Measurements from ENCODE around the gene GJA5.

Gene GJA5

DNA sequence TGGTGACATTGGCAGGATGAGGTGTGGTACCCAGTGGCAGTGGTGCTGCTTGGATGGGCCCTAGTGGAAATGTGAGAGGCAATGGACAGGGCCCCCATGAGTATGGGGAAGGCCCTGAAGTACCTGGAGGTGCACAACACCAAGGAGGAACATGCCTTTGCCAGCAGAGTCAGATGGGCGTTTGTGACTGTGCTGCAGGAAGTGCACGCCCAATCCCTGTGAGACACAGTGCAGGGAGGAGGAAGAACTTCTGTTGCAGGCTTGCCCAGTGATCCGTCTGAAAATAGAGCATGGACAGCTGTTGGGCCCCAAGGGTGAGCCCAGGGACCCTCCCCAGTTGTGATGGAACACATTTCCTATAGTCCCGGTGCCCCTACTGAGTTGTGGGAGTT, 42.7 kb downstream of the GJA5 start:
- no peak overlapping the region for H3K4me3 ChIP-seq (ENCODE audit: control insufficient read depth, low read depth, low read length)
- TF ChIP-seq, protein P1, sequence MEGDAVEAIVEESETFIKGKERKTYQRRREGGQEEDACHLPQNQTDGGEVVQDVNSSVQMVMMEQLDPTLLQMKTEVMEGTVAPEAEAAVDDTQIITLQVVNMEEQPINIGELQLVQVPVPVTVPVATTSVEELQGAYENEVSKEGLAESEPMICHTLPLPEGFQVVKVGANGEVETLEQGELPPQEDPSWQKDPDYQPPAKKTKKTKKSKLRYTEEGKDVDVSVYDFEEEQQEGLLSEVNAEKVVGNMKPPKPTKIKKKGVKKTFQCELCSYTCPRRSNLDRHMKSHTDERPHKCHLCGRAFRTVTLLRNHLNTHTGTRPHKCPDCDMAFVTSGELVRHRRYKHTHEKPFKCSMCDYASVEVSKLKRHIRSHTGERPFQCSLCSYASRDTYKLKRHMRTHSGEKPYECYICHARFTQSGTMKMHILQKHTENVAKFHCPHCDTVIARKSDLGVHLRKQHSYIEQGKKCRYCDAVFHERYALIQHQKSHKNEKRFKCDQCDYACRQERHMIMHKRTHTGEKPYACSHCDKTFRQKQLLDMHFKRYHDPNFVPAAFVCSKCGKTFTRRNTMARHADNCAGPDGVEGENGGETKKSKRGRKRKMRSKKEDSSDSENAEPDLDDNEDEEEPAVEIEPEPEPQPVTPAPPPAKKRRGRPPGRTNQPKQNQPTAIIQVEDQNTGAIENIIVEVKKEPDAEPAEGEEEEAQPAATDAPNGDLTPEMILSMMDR (conservative IDR thresholded peaks at IDR 0.05; ENCODE audit: control insufficient read depth, insufficient read depth, low read depth, low read length), result no peak
- no peak for DNase-seq (ENCODE audit: low read depth)

DNA sequence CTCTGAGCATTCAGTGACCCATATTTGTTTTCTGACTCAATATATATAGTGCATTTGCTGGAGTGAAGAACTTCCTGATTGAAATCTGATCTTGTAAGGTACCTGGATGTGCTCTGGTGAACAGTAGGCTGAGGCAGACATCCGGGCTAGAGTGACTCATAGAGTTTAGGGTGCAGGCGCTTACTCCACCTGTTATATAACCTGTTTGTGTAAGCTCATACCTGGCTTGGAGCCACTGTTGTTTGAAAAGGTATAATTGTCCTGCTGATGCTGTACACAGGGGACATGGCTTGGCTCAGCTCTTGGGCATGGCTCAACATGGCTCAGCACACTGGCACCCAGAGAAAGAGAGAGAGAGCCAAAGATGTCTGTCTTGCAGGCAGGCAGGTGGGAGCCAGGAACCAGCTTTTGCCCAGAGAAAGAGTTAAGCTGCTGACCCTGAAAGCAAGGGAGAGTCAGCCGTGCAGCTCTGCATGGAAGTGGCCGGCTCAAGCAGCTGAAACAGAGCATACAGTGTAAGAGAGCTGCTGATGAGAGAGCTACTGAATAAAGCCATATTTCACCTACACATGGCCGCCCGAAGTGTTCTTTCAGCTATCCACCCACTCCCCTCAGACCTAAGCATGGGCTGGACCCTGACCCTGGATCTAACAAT, 43.2 kb downstream of the GJA5 start:
- H3K4me3 ChIP-seq (ENCODE audit: control insufficient read depth, low read depth, low read length), result no peak overlapping the region
- TF ChIP-seq, protein P1 (conservative IDR thresholded peaks at IDR 0.05; ENCODE audit: control insufficient read depth, insufficient read depth, low read depth, low read length), result no peak
- DNase-seq (ENCODE audit: low read depth), result no peak

DNA sequence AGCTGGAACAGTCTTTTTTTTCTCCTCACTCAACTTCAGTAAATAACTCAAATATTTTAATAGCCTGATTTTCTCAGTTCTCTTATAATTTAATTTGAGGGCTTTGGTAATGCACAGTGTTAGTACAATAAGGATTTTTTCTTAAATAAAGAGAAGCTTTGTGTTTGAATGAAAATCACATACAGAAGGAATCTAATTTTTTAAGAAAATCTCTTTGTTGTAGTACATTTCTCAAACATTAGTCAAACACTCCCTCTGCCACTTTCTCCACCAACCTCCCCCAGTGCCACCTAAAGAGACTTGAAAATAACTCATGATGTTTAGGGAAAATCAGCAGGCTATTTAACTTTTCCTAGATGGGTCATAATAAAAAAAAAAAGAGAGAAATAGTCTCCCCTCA, 47.8 kb downstream of the GJA5 start:
- TF ChIP-seq, protein P1 (conservative IDR thresholded peaks at IDR 0.05; ENCODE audit: control insufficient read depth, insufficient read depth, low read depth, low read length), result no peak
- H3K4me3 ChIP-seq (ENCODE audit: control insufficient read depth, low read depth, low read length), result no peak overlapping the region
- DNase-seq (ENCODE audit: low read depth), result no peak

All from fibroblast of mammary gland (primary cell).